ENCODE measurements around the gene ATG5. TPM values are rescaled to one million over a fixed set of nuclear protein-coding genes. Genes with fewer than 3 reads are reported as not detected.

The ATG5 gene
- polyA plus RNA-seq, 3 donors: 15.0 to 31.4 (median 29.9) TPM

GRCh38 chr6:106138151-106138550 lies 187.4 kb downstream of the ATG5 start:
- WGBS (ENCODE audit: insufficient coverage): 80% methylated on average over 5 of the region's 6 CpGs
- Mint-ChIP-seq H3K4me1 (peaks cover 13% of the 10 kb centered on the region), H3K36me3 (no peaks in the 10 kb centered on the region), H3K9me3 (no peaks in the 10 kb centered on the region), H3K4me3 (no peak overlapping the region), H3K27ac (no peak overlapping the region), H3K27me3 (ENCODE audit: low read depth in 3 of 3) (no peaks in the 10 kb centered on the region)
- peak overlapping the region; percentile 42 for H2AFZ ChIP-seq (ENCODE audit: insufficient read depth, low read depth, low read length, poor library complexity, severe bottlenecking)
- no peaks in the 10 kb centered on the region for H4K20me1 ChIP-seq (ENCODE audit: insufficient read depth, low read length)
- H3K9me3 ChIP-seq (replicated peaks in 1 of 2; ENCODE audit: control insufficient read depth in 1 of 2, insufficient read depth in 1 of 2, low read length in 2 of 2): no peaks in the 10 kb centered on the region
- no peaks in the 10 kb centered on the region for H3K27me3 ChIP-seq (ENCODE audit: control insufficient read depth in 2 of 2, insufficient read depth in 2 of 2, low read length in 2 of 2)
- H3K36me3 ChIP-seq (replicated peaks in 1 of 2; ENCODE audit: control insufficient read depth in 1 of 2, insufficient read depth in 2 of 2, low read length in 2 of 2): no peaks in the 10 kb centered on the region
- TF ChIP-seq CTCF (IDR thresholded peaks at IDR 0.05): no peak
- H3K9ac ChIP-seq (ENCODE audit: insufficient read depth, low read length, poor library complexity, severe bottlenecking): no peak overlapping the region
- no peaks in the 10 kb centered on the region for H3K4me1 ChIP-seq (ENCODE audit: control insufficient read depth in 1 of 2, insufficient read depth in 2 of 2, low read length in 2 of 2)
- intact Hi-C loops (cut with micrococcal nuclease): no loop called here
- no peaks in the 10 kb centered on the region for H3K79me2 ChIP-seq (ENCODE audit: insufficient read depth, low read length)
- no peak overlapping the region for H3K4me2 ChIP-seq (replicated peaks; ENCODE audit: extremely low read depth, low read length, poor library complexity, severe bottlenecking)
- DNase-seq: no peak
- H3K27ac ChIP-seq (ENCODE audit: low read depth in 1 of 2, low read length in 2 of 2): no peak overlapping the region
- no peak overlapping the region for H3K4me3 ChIP-seq (replicated peaks in 1 of 3; ENCODE audit: low read depth in 2 of 3, low read length in 3 of 3)

- no peaks in the 10 kb centered on the region for H3K79me2 ChIP-seq (ENCODE audit: insufficient read depth, low read length)
- Mint-ChIP-seq H3K36me3 (no peaks in the 10 kb centered on the region), H3K4me1 (peaks cover 8% of the 10 kb centered on the region), H3K27ac (no peak overlapping the region), H3K9me3 (no peaks in the 10 kb centered on the region), H3K4me3 (no peak overlapping the region), H3K27me3 (ENCODE audit: low read depth in 3 of 3) (no peaks in the 10 kb centered on the region)
- no peaks in the 10 kb centered on the region for H3K4me1 ChIP-seq (ENCODE audit: control insufficient read depth in 1 of 2, insufficient read depth in 2 of 2, low read length in 2 of 2)
- no peak overlapping the region for H3K27ac ChIP-seq (ENCODE audit: low read depth in 1 of 2, low read length in 2 of 2)
- no peaks in the 10 kb centered on the region for H3K9me3 ChIP-seq (replicated peaks in 1 of 2; ENCODE audit: control insufficient read depth in 1 of 2, insufficient read depth in 1 of 2, low read length in 2 of 2)
- WGBS (ENCODE audit: insufficient coverage): 100% methylated on average over 2 of the region's 5 CpGs
- DNase-seq: no peak
- no peaks in the 10 kb centered on the region for H3K27me3 ChIP-seq (ENCODE audit: control insufficient read depth in 2 of 2, insufficient read depth in 2 of 2, low read length in 2 of 2)
- H3K9ac ChIP-seq (ENCODE audit: insufficient read depth, low read length, poor library complexity, severe bottlenecking): no peak overlapping the region
- no peaks in the 10 kb centered on the region for H3K36me3 ChIP-seq (replicated peaks in 1 of 2; ENCODE audit: control insufficient read depth in 1 of 2, insufficient read depth in 2 of 2, low read length in 2 of 2)
- H2AFZ ChIP-seq (ENCODE audit: insufficient read depth, low read depth, low read length, poor library complexity, severe bottlenecking): no peak overlapping the region
- intact Hi-C loops (cut with micrococcal nuclease): no loop called here
- no peak overlapping the region for H3K4me2 ChIP-seq (replicated peaks; ENCODE audit: extremely low read depth, low read length, poor library complexity, severe bottlenecking)
- no peak for TF ChIP-seq CTCF (IDR thresholded peaks at IDR 0.05)
- H4K20me1 ChIP-seq (ENCODE audit: insufficient read depth, low read length): no peaks in the 10 kb centered on the region
- no peak overlapping the region for H3K4me3 ChIP-seq (replicated peaks in 1 of 3; ENCODE audit: low read depth in 2 of 3, low read length in 3 of 3)
Measured at GRCh38 chr6:106136845-106137244, 188.7 kb downstream of the ATG5 start.

Measured in CD14-positive monocyte (primary cell).